Neural cell (in vitro differentiated cells): ENCODE data around the gene AP3B1. TPM values are rescaled to one million over a fixed set of nuclear protein-coding genes. Genes with fewer than 3 reads are reported as not detected.

Experiments
- polyA plus RNA-seq: library from polyadenylated mRNA; depleted of rRNA; stranded (reverse); fragments of >200 nt; gene quantifications from 2 replicates; pipeline ENCODE4 v1.2.3, GENCODE V29; 2014
- small RNA-seq, 3 experiments: library from RNA; depleted of rRNA; stranded (forward); fragments of <200 nt; gene quantifications; one replicate each; pipeline ENCODE3, GENCODE V24; 2012

The AP3B1 gene
- polyA plus RNA-seq, 1 donor from 2014 or later: 8.5 TPM

Small RNA genes within 50 kb of the gene (small RNA-seq; reads per million reads assigned to genes)
- 0 to 1.2 (median 0) reads per million in 3 experiments for gene RF00019
- 0 reads per million in 3 experiments for gene RNU6-183P

Other genes starting within 250 kb of the AP3B1 start
- 156 and 180 TPM in 2 replicates for gene SCAMP1, start 65.9 kb upstream of the AP3B1 start, polyA plus RNA-seq